Activated naive CD4-positive, alpha-beta T cell treated with anti-CD3 and anti-CD28 coated beads, Interleukin-2, amount 10 ng/mL, durations not matched to agents 7 days and 5 days (primary cell): ENCODE measurements around the gene CDC123.
"Not testable (repeated sequence)": the region's sequence is repeated elsewhere in the genome, so short reads cannot be mapped to it uniquely, and the experiment has no call there.

ENCODE experiments used
- CTCF ChIA-PET: fragments of 350-600 bp; sonication (Branson Sonifier 250); formaldehyde crosslinking; loops from one replicate; lab custom pipeline; 2021; ENCODE audit warnings: antibody characterized with exemption; lab: Charles Lee
- DNase-seq: peaks from one replicate; pipeline ENCODE4 v3.0.0-alpha.2; 2020
- H3K27ac Mint-ChIP-seq: one replicate; pipeline ENCODE4 v1.8.0; 2021; ENCODE audit warnings: mild to moderate bottlenecking, moderate library complexity, mixed read lengths
- H3K27me3 Mint-ChIP-seq: one replicate; pipeline ENCODE4 v1.8.0; 2021; ENCODE audit warnings: mild to moderate bottlenecking, mixed read lengths
- H3K36me3 Mint-ChIP-seq: one replicate; pipeline ENCODE4 v1.8.0; 2021; ENCODE audit warnings: mixed read lengths
- H3K4me1 Mint-ChIP-seq: one replicate; pipeline ENCODE4 v1.8.0; 2021; ENCODE audit warnings: mixed read lengths
- H3K4me3 Mint-ChIP-seq: one replicate; pipeline ENCODE4 v1.8.0; 2021; ENCODE audit warnings: mild to moderate bottlenecking, moderate library complexity, mixed read lengths
- H3K9me3 Mint-ChIP-seq: one replicate; pipeline ENCODE4 v1.8.0; 2021; ENCODE audit warnings: mixed read lengths

CDC123 gene

GRCh38 chr10:12200850-12201249 lies 4.9 kb downstream of the CDC123 start:
- no peak overlapping the region for H3K4me3 Mint-ChIP-seq
- no peaks in the 10 kb centered on the region for H3K27me3 Mint-ChIP-seq
- CTCF ChIA-PET = interaction anchor here (1.2 to 6.3 kb wide), 2 partner anchors 14 to 214 kb away, joined by 3 to 49 read pairs; no protein-coding TSS in a partner anchor
- no peak for DNase-seq
- no peaks in the 10 kb centered on the region for H3K9me3 Mint-ChIP-seq
- H3K4me1 Mint-ChIP-seq = peaks cover 46% of the 10 kb centered on the region
- H3K36me3 Mint-ChIP-seq = peaks cover 44% of the 10 kb centered on the region
- peak overlapping the region; percentile 40 for H3K27ac Mint-ChIP-seq

GRCh38 chr10:12201543-12201942 lies 5.6 kb downstream of the CDC123 start:
- no peak for DNase-seq
- Mint-ChIP-seq H3K27me3 (no peaks in the 10 kb centered on the region), H3K9me3 (no peaks in the 10 kb centered on the region), H3K27ac (peak overlapping the region; percentile 40), H3K4me3 (no peak overlapping the region), H3K4me1 (peaks cover 41% of the 10 kb centered on the region), H3K36me3 (peaks cover 43% of the 10 kb centered on the region)
- CTCF ChIA-PET = interaction anchor here (0.5 to 6.3 kb wide), 3 partner anchors 13 to 740 kb away, joined by 3 to 49 read pairs (median 3); no protein-coding TSS in a partner anchor

GRCh38 chr10:12202226-12202625 lies 6.2 kb downstream of the CDC123 start:
- H3K27me3 Mint-ChIP-seq = no peaks in the 10 kb centered on the region
- no peak overlapping the region for H3K4me3 Mint-ChIP-seq
- no peak overlapping the region for H3K27ac Mint-ChIP-seq
- H3K9me3 Mint-ChIP-seq = no peaks in the 10 kb centered on the region
- peaks cover 36% of the 10 kb centered on the region for H3K4me1 Mint-ChIP-seq
- H3K36me3 Mint-ChIP-seq = peaks cover 42% of the 10 kb centered on the region
- DNase-seq = no peak
- CTCF ChIA-PET = interaction anchor here (6.3 kb wide), 1 partner anchor 12 kb away, joined by 49 read pairs; no protein-coding TSS in a partner anchor

- Mint-ChIP-seq H3K27me3 (no peaks in the 10 kb centered on the region), H3K36me3 (peaks cover 46% of the 10 kb centered on the region), H3K4me3 (no peak overlapping the region), H3K9me3 (no peaks in the 10 kb centered on the region), H3K4me1 (peaks cover 16% of the 10 kb centered on the region), H3K27ac (no peak overlapping the region)
- no peak for DNase-seq
- CTCF ChIA-PET = no interaction called here
Measured at GRCh38 chr10:12205082-12205481, 9.1 kb downstream of the CDC123 start.

- CTCF ChIA-PET = interaction anchor here (0.6 kb wide), 1 partner anchor 892 kb away, joined by 3 read pairs; the partner anchor contains the start of gene OPTN
- H3K27ac Mint-ChIP-seq = no peak overlapping the region
- no peak for DNase-seq
- peaks cover 45% of the 10 kb centered on the region for H3K36me3 Mint-ChIP-seq
- no peak overlapping the region for H3K4me3 Mint-ChIP-seq
- peaks cover 6% of the 10 kb centered on the region for H3K4me1 Mint-ChIP-seq
- no peaks in the 10 kb centered on the region for H3K9me3 Mint-ChIP-seq
- H3K27me3 Mint-ChIP-seq = no peaks in the 10 kb centered on the region
Measured at GRCh38 chr10:12207114-12207513, 11.1 kb downstream of the CDC123 start.

- CTCF ChIA-PET = no interaction called here
- peak overlapping the region; percentile 1 for H3K27ac Mint-ChIP-seq
- no peak for DNase-seq
- no peaks in the 10 kb centered on the region for H3K27me3 Mint-ChIP-seq
- no peak overlapping the region for H3K4me3 Mint-ChIP-seq
- peaks cover 3% of the 10 kb centered on the region for H3K4me1 Mint-ChIP-seq
- peaks cover 44% of the 10 kb centered on the region for H3K36me3 Mint-ChIP-seq
- H3K9me3 Mint-ChIP-seq = no peaks in the 10 kb centered on the region
Measured at GRCh38 chr10:12208460-12208859, 12.5 kb downstream of the CDC123 start.

- CTCF ChIA-PET = interaction anchor here (0.7 to 4.9 kb wide), 3 partner anchors 11 to 500 kb away, joined by 5 to 49 read pairs (median 6); no protein-coding TSS in a partner anchor
- peaks cover 45% of the 10 kb centered on the region for H3K36me3 Mint-ChIP-seq
- no peak overlapping the region for H3K27ac Mint-ChIP-seq
- H3K4me1 Mint-ChIP-seq = peaks cover 7% of the 10 kb centered on the region
- H3K4me3 Mint-ChIP-seq = no peak overlapping the region
- DNase-seq = no peak
- H3K27me3 Mint-ChIP-seq = no peaks in the 10 kb centered on the region
- H3K9me3 Mint-ChIP-seq = no peaks in the 10 kb centered on the region
Measured at GRCh38 chr10:12212454-12212853, 16.5 kb downstream of the CDC123 start.

GRCh38 chr10:12213621-12214020 lies 17.6 kb downstream of the CDC123 start:
- CTCF ChIA-PET = interaction anchor here (0.9 to 4.9 kb wide), 10 partner anchors 10 to 688 kb away, joined by 3 to 49 read pairs (median 10); partner anchors contain the start of genes CDC123 and NUDT5
- H3K4me1 Mint-ChIP-seq = peaks cover 7% of the 10 kb centered on the region
- peaks cover 43% of the 10 kb centered on the region for H3K36me3 Mint-ChIP-seq
- no peak overlapping the region for H3K4me3 Mint-ChIP-seq
- no peak overlapping the region for H3K27ac Mint-ChIP-seq
- no peaks in the 10 kb centered on the region for H3K9me3 Mint-ChIP-seq
- no peak for DNase-seq
- no peaks in the 10 kb centered on the region for H3K27me3 Mint-ChIP-seq

GRCh38 chr10:12214093-12214492 lies 18.1 kb downstream of the CDC123 start:
- H3K4me3 Mint-ChIP-seq = no peak overlapping the region

GRCh38 chr10:12214763-12215218 lies 18.8 kb downstream of the CDC123 start:
- no peaks in the 10 kb centered on the region for H3K9me3 Mint-ChIP-seq
- peaks cover 7% of the 10 kb centered on the region for H3K4me1 Mint-ChIP-seq
- H3K36me3 Mint-ChIP-seq = peaks cover 48% of the 10 kb centered on the region
- peak overlapping the region; percentile 74 for H3K27ac Mint-ChIP-seq
- H3K27me3 Mint-ChIP-seq = no peaks in the 10 kb centered on the region
- DNase-seq = peak; percentile 49
- H3K4me3 Mint-ChIP-seq = peak overlapping the region; percentile 27
- CTCF ChIA-PET = interaction anchor here (0.6 to 4.9 kb wide), 25 partner anchors 9 to 951 kb away, joined by 3 to 49 read pairs (median 5); partner anchors contain the start of genes CDC123 and NUDT5

More at GRCh38 chr10:12214093-12214492, 18.1 kb downstream of the CDC123 start:
- Mint-ChIP-seq H3K36me3 (peaks cover 48% of the 10 kb centered on the region), H3K27me3 (no peaks in the 10 kb centered on the region), H3K4me1 (peaks cover 7% of the 10 kb centered on the region), H3K9me3 (no peaks in the 10 kb centered on the region), H3K27ac (no peak overlapping the region)
- CTCF ChIA-PET = interaction anchor here (0.6 to 4.9 kb wide), 18 partner anchors 10 to 952 kb away, joined by 3 to 49 read pairs (median 5); partner anchors contain the start of genes CDC123 and NUDT5
- no peak for DNase-seq

GRCh38 chr10:12218991-12219390 lies 23.0 kb downstream of the CDC123 start:
- CTCF ChIA-PET = interaction anchor here (2.1 kb wide), 1 partner anchor 9 kb away, joined by 5 read pairs; no protein-coding TSS in a partner anchor
- no peak for DNase-seq
- no peaks in the 10 kb centered on the region for H3K9me3 Mint-ChIP-seq
- H3K4me1 Mint-ChIP-seq = peaks cover 7% of the 10 kb centered on the region
- H3K4me3 Mint-ChIP-seq = no peak overlapping the region
- H3K27me3 Mint-ChIP-seq = no peaks in the 10 kb centered on the region
- no peak overlapping the region for H3K27ac Mint-ChIP-seq
- peaks cover 49% of the 10 kb centered on the region for H3K36me3 Mint-ChIP-seq

- H3K4me3 Mint-ChIP-seq = no peak overlapping the region
- H3K4me1 Mint-ChIP-seq = no peaks in the 10 kb centered on the region
- H3K36me3 Mint-ChIP-seq = peaks cover 55% of the 10 kb centered on the region
- H3K27me3 Mint-ChIP-seq = no peaks in the 10 kb centered on the region
- no peak for DNase-seq
- peaks cover 2% of the 10 kb centered on the region for H3K9me3 Mint-ChIP-seq
- no peak overlapping the region for H3K27ac Mint-ChIP-seq
- CTCF ChIA-PET = no interaction called here
Measured at GRCh38 chr10:12221323-12222298, 25.6 kb downstream of the CDC123 start.

- Mint-ChIP-seq H3K9me3 (peaks cover 2% of the 10 kb centered on the region), H3K4me3 (no peak overlapping the region), H3K27me3 (no peaks in the 10 kb centered on the region), H3K27ac (no peak overlapping the region), H3K4me1 (no peaks in the 10 kb centered on the region), H3K36me3 (peaks cover 51% of the 10 kb centered on the region)
- CTCF ChIA-PET = interaction anchor here (1.1 to 1.6 kb wide), 3 partner anchors 9 to 485 kb away, joined by 3 to 5 read pairs (median 4); no protein-coding TSS in a partner anchor
- no peak for DNase-seq
Measured at GRCh38 chr10:12225444-12225843, 29.5 kb downstream of the CDC123 start.

GRCh38 chr10:12226438-12226837 lies 30.4 kb downstream of the CDC123 start:
- not testable (repeated sequence) for H3K4me1 Mint-ChIP-seq, H3K27ac Mint-ChIP-seq, DNase-seq, H3K9me3 Mint-ChIP-seq, H3K4me3 Mint-ChIP-seq, H3K27me3 Mint-ChIP-seq
- CTCF ChIA-PET = interaction anchor here (1.6 kb wide), 1 partner anchor 11 kb away, joined by 5 read pairs; no protein-coding TSS in a partner anchor
- peaks cover 53% of the 10 kb centered on the region for H3K36me3 Mint-ChIP-seq
